Endothelial cell (in vitro differentiated cells): ENCODE results near the gene SOX6. TPM values are rescaled to one million over a fixed set of nuclear protein-coding genes. Genes with fewer than 3 reads are reported as not detected.

ENCODE experiments used
- DNase-seq: peaks from one replicate; pipeline ENCODE4 v3.0.0; 2021; ENCODE audit warnings: low spot score
- H3K27ac Mint-ChIP-seq: one replicate; pipeline ENCODE4 v1.8.0; 2021; ENCODE audit warnings: mixed read lengths, inconsistent platforms; ENCODE audit not compliant: unreplicated experiment
- H3K27me3 Mint-ChIP-seq: one replicate; pipeline ENCODE4 v1.8.0; 2021; ENCODE audit warnings: mild to moderate bottlenecking, moderate library complexity, mixed read lengths, inconsistent platforms; ENCODE audit not compliant: unreplicated experiment
- H3K36me3 Mint-ChIP-seq: one replicate; pipeline ENCODE4 v1.8.0; 2021; ENCODE audit warnings: mild to moderate bottlenecking, low read depth, mixed read lengths, inconsistent platforms; ENCODE audit not compliant: unreplicated experiment
- H3K4me1 Mint-ChIP-seq: one replicate; pipeline ENCODE4 v1.8.0; 2021; ENCODE audit warnings: mild to moderate bottlenecking, mixed read lengths, inconsistent platforms; ENCODE audit not compliant: unreplicated experiment
- H3K4me3 Mint-ChIP-seq: one replicate; pipeline ENCODE4 v1.8.0; 2021; ENCODE audit warnings: mild to moderate bottlenecking, mixed read lengths, inconsistent platforms; ENCODE audit not compliant: unreplicated experiment
- H3K9me3 Mint-ChIP-seq: one replicate; pipeline ENCODE4 v1.8.0; 2021; ENCODE audit warnings: mixed read lengths, inconsistent platforms; ENCODE audit not compliant: unreplicated experiment
- total RNA-seq: library from RNA; stranded (reverse); fragmentation: NEBNext Ultra II Directional; extraction: Animal tissue kit (Norgen Biotek cat#: 25700); gene quantifications from one replicate; pipeline ENCODE4 v1.2.1, GENCODE V29; 2021; ENCODE audit not compliant: unreplicated experiment
- TF ChIP-seq, protein P1 (sequence below): fragments of 200-600 bp; sonication (generic); IDR thresholded peaks from one replicate; pipeline ENCODE4 v1.5.0; 2021; ENCODE audit warnings: antibody characterized with exemption; ENCODE audit not compliant: unreplicated experiment

SOX6 gene
- total RNA-seq, 1 donor from 2014 or later, result 21.0 TPM

GRCh38 chr11:16204261-16204660 lies 152.1 kb downstream of the SOX6 start:
- Mint-ChIP-seq H3K27me3 (no peaks in the 10 kb centered on the region), H3K9me3 (no peaks in the 10 kb centered on the region), H3K36me3 (no peaks in the 10 kb centered on the region), H3K4me3 (no peak overlapping the region), H3K27ac (no peak overlapping the region), H3K4me1 (no peaks in the 10 kb centered on the region)
- TF ChIP-seq, protein P1, sequence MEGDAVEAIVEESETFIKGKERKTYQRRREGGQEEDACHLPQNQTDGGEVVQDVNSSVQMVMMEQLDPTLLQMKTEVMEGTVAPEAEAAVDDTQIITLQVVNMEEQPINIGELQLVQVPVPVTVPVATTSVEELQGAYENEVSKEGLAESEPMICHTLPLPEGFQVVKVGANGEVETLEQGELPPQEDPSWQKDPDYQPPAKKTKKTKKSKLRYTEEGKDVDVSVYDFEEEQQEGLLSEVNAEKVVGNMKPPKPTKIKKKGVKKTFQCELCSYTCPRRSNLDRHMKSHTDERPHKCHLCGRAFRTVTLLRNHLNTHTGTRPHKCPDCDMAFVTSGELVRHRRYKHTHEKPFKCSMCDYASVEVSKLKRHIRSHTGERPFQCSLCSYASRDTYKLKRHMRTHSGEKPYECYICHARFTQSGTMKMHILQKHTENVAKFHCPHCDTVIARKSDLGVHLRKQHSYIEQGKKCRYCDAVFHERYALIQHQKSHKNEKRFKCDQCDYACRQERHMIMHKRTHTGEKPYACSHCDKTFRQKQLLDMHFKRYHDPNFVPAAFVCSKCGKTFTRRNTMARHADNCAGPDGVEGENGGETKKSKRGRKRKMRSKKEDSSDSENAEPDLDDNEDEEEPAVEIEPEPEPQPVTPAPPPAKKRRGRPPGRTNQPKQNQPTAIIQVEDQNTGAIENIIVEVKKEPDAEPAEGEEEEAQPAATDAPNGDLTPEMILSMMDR, result no peak
- DNase-seq, result no peak

GRCh38 chr11:16195651-16196050 lies 160.7 kb downstream of the SOX6 start:
- peaks cover 17% of the 10 kb centered on the region for H3K4me1 Mint-ChIP-seq
- DNase-seq, result no peak

DNA sequence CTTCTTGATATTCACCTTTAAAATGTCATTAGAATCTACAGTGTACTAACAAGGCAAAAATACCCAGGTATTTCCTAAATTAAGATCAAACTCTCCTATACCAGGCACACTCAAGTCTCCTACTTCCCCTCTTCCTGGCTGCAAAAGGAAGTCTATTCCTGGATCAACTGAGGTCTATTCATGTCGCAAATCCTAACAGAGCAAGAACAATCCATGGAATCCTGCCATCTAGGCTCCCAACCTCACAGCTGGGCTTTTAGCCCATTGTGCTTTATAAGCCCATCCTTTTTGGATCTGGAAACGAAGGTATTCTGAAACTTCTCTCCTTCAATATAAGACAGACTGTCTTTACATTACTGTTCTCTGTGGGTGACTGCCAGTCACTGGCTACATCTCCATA lies 161.8 kb downstream of the SOX6 start:
- DNase-seq, result no peak
- Mint-ChIP-seq H3K27ac (peak overlapping the region; percentile 53), H3K36me3 (no peaks in the 10 kb centered on the region), H3K9me3 (no peaks in the 10 kb centered on the region), H3K4me3 (no peak overlapping the region), H3K4me1 (peaks cover 17% of the 10 kb centered on the region), H3K27me3 (peaks cover 1% of the 10 kb centered on the region)
- TF ChIP-seq, protein P1, result no peak

More at GRCh38 chr11:16195651-16196050, 160.7 kb downstream of the SOX6 start:
- TF ChIP-seq, protein P1, result no peak
- Mint-ChIP-seq H3K27ac (no peak overlapping the region), H3K36me3 (no peaks in the 10 kb centered on the region), H3K27me3 (no peaks in the 10 kb centered on the region), H3K9me3 (no peaks in the 10 kb centered on the region), H3K4me3 (no peak overlapping the region)

- no peak overlapping the region for H3K27ac Mint-ChIP-seq
- H3K9me3 Mint-ChIP-seq, result no peaks in the 10 kb centered on the region
- no peaks in the 10 kb centered on the region for H3K36me3 Mint-ChIP-seq
- TF ChIP-seq, protein P1, result no peak
- peaks cover 1% of the 10 kb centered on the region for H3K27me3 Mint-ChIP-seq
- no peak overlapping the region for H3K4me3 Mint-ChIP-seq
- peaks cover 17% of the 10 kb centered on the region for H3K4me1 Mint-ChIP-seq
- DNase-seq, result no peak
These were observed 162.4 kb downstream of the SOX6 start for GRCh38 chr11:16193897-16194381.

DNA sequence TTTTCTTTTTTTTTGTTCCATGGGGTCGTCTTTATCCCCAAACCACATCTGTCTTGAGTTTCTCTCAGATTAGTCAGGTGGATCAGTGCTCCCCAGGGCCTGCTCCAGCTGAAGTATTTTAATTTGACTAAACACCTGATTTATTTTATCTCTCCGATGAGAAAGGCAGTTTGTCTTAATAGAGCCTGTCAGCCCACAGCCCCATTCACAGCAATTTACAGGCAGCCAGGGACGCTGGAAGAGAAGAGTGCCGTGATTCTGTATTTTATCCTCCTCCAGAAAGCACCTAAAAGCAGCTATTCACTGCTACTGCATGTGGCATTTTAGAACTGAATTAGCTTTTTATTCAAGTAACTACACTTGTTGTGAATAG lies 164.5 kb downstream of the SOX6 start:
- Mint-ChIP-seq H3K27ac (no peak overlapping the region), H3K27me3 (peaks cover 1% of the 10 kb centered on the region), H3K36me3 (no peaks in the 10 kb centered on the region), H3K4me1 (peaks cover 17% of the 10 kb centered on the region), H3K9me3 (no peaks in the 10 kb centered on the region), H3K4me3 (no peak overlapping the region)
- TF ChIP-seq, protein P1, result no peak
- no peak for DNase-seq
